Activated CD8-positive, alpha-beta memory T cell treated with anti-CD3 and anti-CD28 coated beads, Interleukin-2, amount 10 ng/mL, durations not matched to agents 7 days and 5 days (primary cell): ENCODE measurements around the gene USP46. TPM values are rescaled to one million over a fixed set of nuclear protein-coding genes. Genes with fewer than 3 reads are reported as not detected.

ENCODE experiments used
- ATAC-seq: fragments of 150-1000 bp; cut with Tn5 transposase; one replicate; pipeline ENCODE4 v1.10.0; 2021; ENCODE audit warnings: moderate library complexity
- CTCF ChIA-PET: fragments of 350-600 bp; sonication (Branson Sonifier 250); formaldehyde crosslinking; loops from one replicate; lab custom pipeline; 2021; ENCODE audit warnings: antibody characterized with exemption; lab: Charles Lee
- DNase-seq: peaks from one replicate; pipeline ENCODE4 v3.0.0-alpha.2; 2020
- H3K27ac Mint-ChIP-seq: one replicate; pipeline ENCODE4 v1.8.0; 2021; ENCODE audit warnings: mild to moderate bottlenecking, mixed read lengths
- H3K27me3 Mint-ChIP-seq: one replicate; pipeline ENCODE4 v1.8.0; 2021; ENCODE audit warnings: mixed read lengths
- H3K36me3 Mint-ChIP-seq: one replicate; pipeline ENCODE4 v1.8.0; 2021; ENCODE audit warnings: mild to moderate bottlenecking, mixed read lengths
- H3K4me1 Mint-ChIP-seq: one replicate; pipeline ENCODE4 v1.8.0; 2021; ENCODE audit warnings: mixed read lengths
- H3K4me3 Mint-ChIP-seq: one replicate; pipeline ENCODE4 v1.8.0; 2021; ENCODE audit warnings: mild to moderate bottlenecking, moderate library complexity, mixed read lengths
- H3K9me3 Mint-ChIP-seq: one replicate; pipeline ENCODE4 v1.8.0; 2022; ENCODE audit warnings: low read depth, mixed read lengths
- total RNA-seq, 2 experiments: library from RNA; stranded (reverse); gene quantifications; one replicate each; pipeline ENCODE4 v1.2.3, GENCODE V29; 2021

The USP46 gene
- total RNA-seq, 2 experiments from 2014 or later = 7.7 to 12.9 TPM

DNA sequence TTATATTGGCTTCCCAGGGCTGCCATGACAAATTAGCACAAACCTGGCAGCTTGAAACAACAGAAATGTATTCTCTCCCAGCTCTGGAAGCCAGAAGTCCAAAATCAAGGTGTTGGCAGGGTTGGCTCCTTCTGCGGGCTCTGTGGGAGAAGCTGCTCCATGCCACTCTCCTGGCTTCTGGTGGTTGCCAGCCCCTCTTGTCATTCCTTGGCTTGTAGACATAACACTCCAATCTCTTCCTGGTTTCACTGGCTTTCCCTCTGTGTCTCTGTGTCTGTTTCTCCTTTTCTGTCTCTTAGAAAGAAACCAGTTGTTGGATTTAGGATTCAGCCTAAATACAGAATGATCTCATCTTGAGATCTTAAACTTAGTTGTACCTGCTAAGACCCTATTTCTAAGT, 85.5 kb downstream of the USP46 start:
- H3K36me3 Mint-ChIP-seq = no peaks in the 10 kb centered on the region
- no peak overlapping the region for H3K27ac Mint-ChIP-seq
- no peaks in the 10 kb centered on the region for H3K4me1 Mint-ChIP-seq
- no peaks in the 10 kb centered on the region for H3K9me3 Mint-ChIP-seq
- H3K27me3 Mint-ChIP-seq = peaks cover 7% of the 10 kb centered on the region
- no peak for DNase-seq
- CTCF ChIA-PET = no interaction called here
- H3K4me3 Mint-ChIP-seq = no peak overlapping the region
- ATAC-seq = no peak

DNA sequence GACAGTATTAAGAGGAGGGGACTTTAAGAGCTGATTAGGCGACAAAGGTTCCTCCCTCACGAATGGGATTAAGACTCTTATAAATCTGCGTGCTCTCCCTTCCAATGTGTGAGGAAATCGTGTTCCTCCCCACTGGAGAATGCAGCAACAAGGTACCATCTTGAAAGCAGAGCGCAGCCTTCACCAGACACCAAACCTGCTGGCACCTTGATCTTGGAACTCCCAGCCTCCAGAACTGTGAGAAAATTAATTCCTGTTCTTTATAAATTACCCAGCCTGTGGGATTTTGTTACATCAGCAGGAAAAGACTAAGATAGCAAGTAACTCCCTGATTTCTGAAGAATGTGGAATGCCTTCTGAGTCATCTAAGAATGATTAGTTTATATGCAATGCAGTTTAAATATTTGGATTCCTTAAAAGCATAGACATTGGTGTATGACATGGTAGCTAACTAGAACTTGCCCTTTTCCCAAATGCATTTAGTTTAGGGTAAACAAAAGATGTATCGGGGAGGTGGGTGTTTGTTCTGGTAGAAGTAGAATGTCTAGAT, 86.1 kb downstream of the USP46 start:
- Mint-ChIP-seq H3K9me3 (no peaks in the 10 kb centered on the region), H3K27ac (no peak overlapping the region), H3K36me3 (no peaks in the 10 kb centered on the region), H3K4me1 (no peaks in the 10 kb centered on the region), H3K27me3 (peaks cover 9% of the 10 kb centered on the region), H3K4me3 (no peak overlapping the region)
- no peak for ATAC-seq
- no peak for DNase-seq
- CTCF ChIA-PET = no interaction called here

DNA sequence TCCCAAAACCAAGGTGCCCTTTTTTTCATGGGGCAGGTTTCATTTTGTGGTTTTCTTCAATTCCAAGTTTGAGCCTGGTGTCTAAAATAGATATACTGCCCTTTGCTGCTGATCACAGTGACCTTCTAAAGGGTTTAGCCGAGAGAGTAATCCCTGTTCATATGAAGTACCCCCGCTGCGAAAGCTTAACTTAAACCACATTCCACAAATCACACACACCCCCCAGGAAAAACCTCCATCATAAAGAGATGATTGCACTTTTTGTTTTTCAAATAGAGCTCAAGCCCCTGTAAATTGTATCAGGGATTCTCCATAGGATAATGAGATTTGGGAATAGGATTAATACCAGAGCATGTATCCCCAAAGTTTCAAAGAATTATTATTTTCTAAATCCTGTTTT, 90.8 kb downstream of the USP46 start:
- H3K4me3 Mint-ChIP-seq = no peak overlapping the region
- no peak overlapping the region for H3K27ac Mint-ChIP-seq
- no peaks in the 10 kb centered on the region for H3K4me1 Mint-ChIP-seq
- H3K36me3 Mint-ChIP-seq = no peaks in the 10 kb centered on the region
- no peak for ATAC-seq
- no peak for DNase-seq
- H3K27me3 Mint-ChIP-seq = peaks cover 18% of the 10 kb centered on the region
- H3K9me3 Mint-ChIP-seq = no peaks in the 10 kb centered on the region
- CTCF ChIA-PET = no interaction called here

DNA sequence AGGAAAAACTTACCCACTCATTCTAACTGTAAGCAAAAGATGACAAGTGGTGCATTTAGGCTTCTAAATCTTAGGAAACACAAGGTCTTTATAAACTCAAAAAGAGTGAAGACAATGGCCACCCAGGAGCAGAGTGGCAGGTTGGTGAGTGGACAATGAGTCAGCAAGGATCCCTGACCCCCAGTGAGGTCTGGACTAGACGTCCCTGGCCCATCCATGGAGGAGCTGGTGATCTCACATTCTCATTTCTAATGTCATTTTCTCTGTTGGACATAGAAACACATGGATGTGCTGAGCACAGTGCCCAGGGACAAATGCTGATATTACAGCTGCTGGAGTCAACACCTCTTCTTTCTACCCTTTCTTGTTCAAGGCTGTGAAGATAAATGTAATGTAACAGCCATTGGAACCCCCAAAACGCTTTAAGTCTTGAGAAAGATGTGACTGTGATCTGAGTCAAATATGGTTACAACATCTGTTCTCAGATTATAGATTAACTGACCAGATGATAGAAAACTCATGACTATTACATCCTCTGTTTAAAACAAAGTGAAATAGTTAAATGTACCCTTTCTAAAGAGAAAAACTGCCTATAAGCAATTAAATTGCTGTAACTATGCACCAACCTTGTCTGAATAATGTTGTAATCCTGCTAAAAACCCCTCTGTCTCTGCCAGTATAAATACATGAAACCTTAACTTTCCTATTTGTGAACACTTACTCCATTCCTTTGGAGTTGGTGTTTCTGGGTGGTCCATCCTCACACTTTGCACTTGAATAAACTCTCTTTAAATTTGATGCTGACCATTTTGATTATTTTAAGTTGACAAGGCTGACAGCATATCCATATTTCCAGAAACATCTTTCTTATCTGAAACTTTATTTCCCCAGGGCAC, 92.7 kb downstream of the USP46 start:
- CTCF ChIA-PET = no interaction called here
- no peak for DNase-seq
- H3K36me3 Mint-ChIP-seq = no peaks in the 10 kb centered on the region

DNA sequence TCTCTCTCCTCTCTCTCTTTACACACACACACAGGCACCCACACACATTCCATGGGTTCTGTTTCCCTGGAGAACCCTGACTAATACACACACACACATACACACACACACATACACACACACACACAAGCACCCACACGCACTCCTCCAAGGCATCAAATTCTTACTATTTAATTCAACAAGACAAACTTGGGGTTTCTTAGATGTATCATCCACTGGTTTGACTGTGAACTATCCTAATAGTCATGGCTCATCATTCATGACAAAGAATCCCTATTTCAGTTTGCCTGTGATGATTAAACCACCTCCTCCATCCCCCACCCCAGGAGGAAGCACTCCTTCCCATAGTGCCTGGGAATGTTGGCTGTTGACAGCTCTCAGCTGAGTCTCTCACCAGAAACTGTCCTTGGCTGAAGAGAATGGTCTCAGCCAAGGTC, 98.2 kb downstream of the USP46 start:
- Mint-ChIP-seq H3K4me3 (no peak overlapping the region), H3K27me3 (peaks cover 31% of the 10 kb centered on the region), H3K9me3 (no peaks in the 10 kb centered on the region), H3K36me3 (no peaks in the 10 kb centered on the region), H3K27ac (no peak overlapping the region), H3K4me1 (no peaks in the 10 kb centered on the region)
- CTCF ChIA-PET = interaction anchor here (1.3 kb wide), 1 partner anchor 15 kb away, joined by 3 read pairs; no protein-coding TSS in a partner anchor
- ATAC-seq = no peak
- no peak for DNase-seq

More for the DNA sequence above, 92.7 kb downstream of the USP46 start:
- Mint-ChIP-seq H3K4me3 (no peak overlapping the region), H3K27me3 (peaks cover 22% of the 10 kb centered on the region), H3K9me3 (no peaks in the 10 kb centered on the region), H3K4me1 (no peaks in the 10 kb centered on the region), H3K27ac (no peak overlapping the region)
- ATAC-seq = no peak

DNA sequence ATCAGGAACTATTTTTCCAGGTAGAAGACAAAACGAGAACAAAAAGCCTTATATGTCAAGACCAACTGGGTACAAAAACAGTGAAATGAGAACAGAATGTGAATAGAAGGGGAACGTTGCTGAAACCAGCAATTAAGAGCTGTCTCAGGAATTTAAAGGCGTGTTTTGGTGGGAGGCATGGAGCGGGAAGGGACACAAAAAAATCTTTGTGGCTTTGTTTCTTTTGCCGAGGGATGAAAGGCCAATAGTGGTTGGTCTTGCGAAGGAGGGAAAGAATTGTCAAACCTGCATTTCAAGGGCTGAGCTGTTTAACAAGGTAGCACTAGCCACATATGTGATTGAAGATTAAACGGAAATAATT, 103.8 kb downstream of the USP46 start:
- no peak for ATAC-seq
- CTCF ChIA-PET = no interaction called here
- no peak overlapping the region for H3K27ac Mint-ChIP-seq
- H3K4me1 Mint-ChIP-seq = no peaks in the 10 kb centered on the region
- no peak for DNase-seq
- no peak overlapping the region for H3K4me3 Mint-ChIP-seq
- H3K36me3 Mint-ChIP-seq = no peaks in the 10 kb centered on the region
- H3K9me3 Mint-ChIP-seq = no peaks in the 10 kb centered on the region
- peaks cover 28% of the 10 kb centered on the region for H3K27me3 Mint-ChIP-seq

DNA sequence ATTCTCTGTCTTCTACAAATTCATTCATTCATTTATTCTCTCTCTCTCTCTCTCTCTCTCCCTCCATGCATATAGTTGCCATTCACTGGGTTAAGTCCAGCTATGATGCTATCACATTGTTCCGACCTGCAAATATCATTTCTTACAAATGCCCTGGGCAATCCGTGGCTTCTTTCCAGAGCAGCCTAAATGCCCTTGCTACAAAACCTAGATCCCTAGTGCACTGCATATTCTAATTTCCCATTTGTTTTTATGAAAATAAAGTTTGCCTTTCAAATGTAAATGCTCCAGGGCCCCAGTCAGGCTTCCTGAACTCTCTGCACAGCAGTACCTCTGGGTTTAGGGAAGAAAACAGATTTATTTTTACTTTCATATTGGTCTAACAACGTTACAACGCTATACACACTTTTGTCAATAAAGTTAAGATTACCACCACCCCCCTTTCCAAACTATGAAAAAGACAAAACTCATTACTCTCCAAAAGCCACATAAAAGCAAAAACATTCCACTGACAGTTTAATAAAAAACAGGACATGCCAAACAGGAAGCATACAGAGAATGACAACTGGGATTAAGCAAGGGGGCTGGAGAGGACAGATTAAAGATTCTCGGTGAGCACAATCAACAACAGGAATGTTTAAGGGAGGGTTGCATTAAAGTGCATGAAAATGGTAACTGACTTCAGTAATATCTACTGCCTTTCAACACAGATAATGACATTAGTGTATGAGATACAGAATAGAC, 104.3 kb downstream of the USP46 start:
- Mint-ChIP-seq H3K4me1 (no peaks in the 10 kb centered on the region), H3K27ac (no peak overlapping the region), H3K4me3 (no peak overlapping the region), H3K9me3 (no peaks in the 10 kb centered on the region), H3K36me3 (no peaks in the 10 kb centered on the region), H3K27me3 (peaks cover 32% of the 10 kb centered on the region)
- ATAC-seq (no peak), DNase-seq (no peak)
- CTCF ChIA-PET = interaction anchor here (0.8 kb wide), 1 partner anchor 10 kb away, joined by 3 read pairs; no protein-coding TSS in a partner anchor

DNA sequence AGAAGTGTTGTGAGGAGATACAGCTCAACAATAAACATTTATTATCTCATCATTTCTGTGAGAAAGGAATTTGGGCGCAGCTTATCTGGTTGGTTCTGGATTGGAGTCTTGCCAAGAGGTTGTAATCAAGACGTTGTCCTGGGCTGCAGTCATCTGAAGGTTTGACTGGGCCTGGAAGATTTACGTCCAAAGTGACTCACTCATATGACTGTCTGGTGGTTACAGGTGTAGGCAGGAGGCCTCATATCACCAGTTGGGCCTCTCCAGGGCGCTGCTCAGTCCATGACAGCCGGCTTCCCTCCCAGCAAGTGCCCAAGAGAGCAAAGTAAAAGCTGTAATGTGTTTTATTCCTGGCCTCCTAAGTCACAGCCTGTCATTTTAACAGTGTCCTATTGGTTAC, 106.3 kb downstream of the USP46 start:
- no peaks in the 10 kb centered on the region for H3K36me3 Mint-ChIP-seq
- CTCF ChIA-PET = no interaction called here
- DNase-seq (no peak), ATAC-seq (no peak)
- H3K4me3 Mint-ChIP-seq = no peak overlapping the region
- no peak overlapping the region for H3K27ac Mint-ChIP-seq
- H3K4me1 Mint-ChIP-seq = no peaks in the 10 kb centered on the region
- H3K9me3 Mint-ChIP-seq = no peaks in the 10 kb centered on the region
- peaks cover 27% of the 10 kb centered on the region for H3K27me3 Mint-ChIP-seq

DNA sequence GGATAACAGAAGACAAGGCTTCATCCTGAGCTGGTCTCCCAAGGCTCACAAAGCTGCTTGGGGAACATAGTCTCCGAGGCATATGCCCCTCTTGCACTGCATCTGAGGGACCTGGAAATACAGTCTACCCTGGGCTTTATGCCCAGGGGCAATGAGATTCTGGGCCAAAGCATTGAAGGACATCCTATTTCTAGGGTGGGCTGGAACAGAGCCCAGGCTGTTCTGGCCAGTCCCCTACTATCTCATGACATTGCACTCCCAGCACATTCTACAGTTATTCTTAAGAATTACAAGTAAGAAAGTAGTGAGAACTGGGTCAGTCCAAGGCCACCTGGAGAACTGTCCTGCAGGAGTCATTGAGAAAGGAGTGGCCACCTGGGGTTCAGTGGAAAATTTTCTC, 107.6 kb downstream of the USP46 start:
- no peaks in the 10 kb centered on the region for H3K4me1 Mint-ChIP-seq
- CTCF ChIA-PET = no interaction called here
- H3K36me3 Mint-ChIP-seq = no peaks in the 10 kb centered on the region
- no peak overlapping the region for H3K27ac Mint-ChIP-seq
- ATAC-seq (no peak), DNase-seq (no peak)
- H3K9me3 Mint-ChIP-seq = no peaks in the 10 kb centered on the region
- H3K4me3 Mint-ChIP-seq = no peak overlapping the region
- H3K27me3 Mint-ChIP-seq = peaks cover 22% of the 10 kb centered on the region

DNA sequence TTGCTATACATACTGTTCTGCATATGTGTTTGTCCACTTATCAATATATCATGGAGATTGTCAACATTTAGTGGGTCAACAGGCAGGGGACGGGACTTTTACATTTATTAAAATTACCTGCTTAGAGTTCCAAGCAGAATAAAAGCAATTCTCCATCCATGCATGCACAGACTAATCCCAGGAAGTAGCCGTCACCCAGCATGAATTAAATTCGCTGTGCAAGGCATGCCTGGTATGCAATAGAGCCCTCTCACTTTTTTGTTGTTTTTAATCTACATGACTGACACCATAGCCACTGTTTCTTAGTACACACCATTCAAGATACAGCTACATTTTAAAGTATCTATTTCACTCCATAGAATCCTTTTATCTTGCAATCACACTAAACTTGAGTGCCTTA, 108.9 kb downstream of the USP46 start:
- ATAC-seq (no peak), DNase-seq (no peak)
- peaks cover 18% of the 10 kb centered on the region for H3K27me3 Mint-ChIP-seq
- H3K36me3 Mint-ChIP-seq = no peaks in the 10 kb centered on the region
- H3K4me1 Mint-ChIP-seq = no peaks in the 10 kb centered on the region
- CTCF ChIA-PET = interaction anchor here (1.2 kb wide), 1 partner anchor 433 kb away, joined by 3 read pairs; no protein-coding TSS in a partner anchor
- no peak overlapping the region for H3K27ac Mint-ChIP-seq
- no peaks in the 10 kb centered on the region for H3K9me3 Mint-ChIP-seq
- no peak overlapping the region for H3K4me3 Mint-ChIP-seq

DNA sequence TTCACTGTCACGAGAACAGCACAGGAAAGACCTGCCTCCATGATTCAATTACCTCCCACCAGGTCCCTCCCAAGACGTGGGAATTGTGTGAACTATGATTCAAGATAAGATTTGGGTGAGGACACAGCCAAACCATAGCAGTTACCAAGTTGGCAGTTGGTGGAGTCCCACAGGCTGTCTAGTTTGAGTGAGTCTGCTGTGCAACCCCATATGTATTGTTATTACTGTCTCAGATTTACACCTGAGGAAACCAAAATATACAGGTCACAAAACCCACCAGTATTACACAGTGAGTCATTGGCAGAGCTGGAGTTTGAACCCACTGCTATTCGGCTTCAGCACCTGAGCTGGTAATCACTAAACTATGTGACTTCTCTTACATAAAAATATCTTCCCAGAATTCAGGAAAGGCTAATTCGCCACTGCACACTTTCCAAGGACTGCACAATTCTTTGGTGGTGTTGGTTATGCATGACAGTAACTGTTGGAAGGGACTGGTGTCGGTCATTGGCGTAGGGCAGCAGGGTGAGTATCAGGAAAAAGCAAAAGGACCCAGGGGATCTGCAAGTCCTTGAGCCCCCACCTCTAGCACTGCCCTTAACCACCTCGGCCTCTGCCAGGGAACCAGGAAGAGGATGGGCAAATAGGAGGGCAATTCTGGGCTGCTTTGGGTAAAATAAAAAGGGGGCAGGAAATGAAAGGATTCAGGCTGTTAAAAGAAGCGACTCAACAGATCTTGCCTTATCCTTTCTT, 110.1 kb downstream of the USP46 start:
- peaks cover 16% of the 10 kb centered on the region for H3K27me3 Mint-ChIP-seq
- H3K36me3 Mint-ChIP-seq = no peaks in the 10 kb centered on the region
- no peak for DNase-seq
- H3K9me3 Mint-ChIP-seq = no peaks in the 10 kb centered on the region
- no peak overlapping the region for H3K4me3 Mint-ChIP-seq
- no peaks in the 10 kb centered on the region for H3K4me1 Mint-ChIP-seq
- H3K27ac Mint-ChIP-seq = no peak overlapping the region
- no peak for ATAC-seq
- CTCF ChIA-PET = no interaction called here

DNA sequence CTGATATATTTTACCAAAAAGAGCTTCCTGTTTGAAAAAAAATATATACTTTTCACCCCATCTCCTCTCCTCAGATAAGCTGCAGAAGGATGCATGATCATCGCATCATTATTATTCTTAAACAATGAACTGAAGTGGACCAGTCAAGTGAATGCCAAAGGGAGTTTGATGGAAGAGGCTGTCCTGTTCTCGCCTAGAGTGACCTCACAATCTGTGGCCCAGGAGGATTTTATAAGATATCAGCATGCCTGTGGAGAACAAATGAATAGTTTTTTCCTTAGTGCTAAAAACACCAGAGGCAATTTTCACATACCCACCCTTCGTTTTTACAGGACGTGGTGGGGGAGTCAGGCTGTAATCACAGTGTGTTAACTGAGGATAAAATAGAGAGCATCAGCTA, 112.7 kb downstream of the USP46 start:
- peaks cover 14% of the 10 kb centered on the region for H3K27me3 Mint-ChIP-seq
- CTCF ChIA-PET = interaction anchor here (1.3 to 2.8 kb wide), 8 partner anchors 21 to 438 kb away, joined by 3 to 21 read pairs (median 7); no protein-coding TSS in a partner anchor
- ATAC-seq = no peak
- H3K27ac Mint-ChIP-seq = no peak overlapping the region
- DNase-seq = no peak
- no peak overlapping the region for H3K4me3 Mint-ChIP-seq
- H3K9me3 Mint-ChIP-seq = no peaks in the 10 kb centered on the region
- H3K4me1 Mint-ChIP-seq = no peaks in the 10 kb centered on the region
- H3K36me3 Mint-ChIP-seq = no peaks in the 10 kb centered on the region
